ENCODE measurements around the gene PELI2.

- TF ChIP-seq CTCF (IDR thresholded peaks at IDR 0.05; ENCODE audit: insufficient read depth, low read length, poor library complexity, severe bottlenecking), result no peak
- TF ChIP-seq EZH2phosphoT487 (conservative IDR thresholded peaks at IDR 0.05; ENCODE audit: low read length), result no peak
Measured at GRCh38 chr14:56085471-56085870, 32.7 kb upstream of the PELI2 start.

Data from SU-DHL-6 (cell line).